HG03139 (cell line): Measurements from ENCODE around the gene SRPK1.

Experiments
- ATAC-seq: cut with Tn5 transposase; IDR thresholded peaks from one replicate; pipeline ENCODE4 v1.9.1; 2021; ENCODE audit not compliant: unreplicated experiment

The SRPK1 gene

GRCh38 chr6:35903679-35904078 lies 17.2 kb downstream of the SRPK1 start:
- ATAC-seq = no peak

GRCh38 chr6:35900448-35900847 lies 20.4 kb downstream of the SRPK1 start:
- ATAC-seq = no peak

- no peak for ATAC-seq
These were observed 22.9 kb downstream of the SRPK1 start for GRCh38 chr6:35898003-35898402.

GRCh38 chr6:35897486-35897885 lies 23.4 kb downstream of the SRPK1 start:
- ATAC-seq = no peak

GRCh38 chr6:35897036-35897435 lies 23.9 kb downstream of the SRPK1 start:
- ATAC-seq = no peak

- no peak for ATAC-seq
These were observed 24.7 kb downstream of the SRPK1 start for GRCh38 chr6:35896228-35896627.

- ATAC-seq = no peak
These were observed 25.3 kb downstream of the SRPK1 start for GRCh38 chr6:35895560-35895959.

GRCh38 chr6:35894776-35895175 lies 26.1 kb downstream of the SRPK1 start:
- no peak for ATAC-seq

GRCh38 chr6:35893246-35893645 lies 27.7 kb downstream of the SRPK1 start:
- no peak for ATAC-seq

- ATAC-seq = no peak
These were observed 28.4 kb downstream of the SRPK1 start for GRCh38 chr6:35892482-35892881.

- ATAC-seq = no peak
These were observed 41.7 kb downstream of the SRPK1 start for GRCh38 chr6:35879151-35879550.

GRCh38 chr6:35876902-35877301 lies 44.0 kb downstream of the SRPK1 start:
- no peak for ATAC-seq

- no peak for ATAC-seq
These were observed 46.2 kb downstream of the SRPK1 start for GRCh38 chr6:35874730-35875129.

GRCh38 chr6:35859367-35859766 lies 61.5 kb downstream of the SRPK1 start:
- ATAC-seq = no peak

GRCh38 chr6:35857853-35858252 lies 63.0 kb downstream of the SRPK1 start:
- ATAC-seq = no peak

- no peak for ATAC-seq
These were observed 64.6 kb downstream of the SRPK1 start for GRCh38 chr6:35856250-35856649.

GRCh38 chr6:35852994-35853393 lies 67.9 kb downstream of the SRPK1 start:
- no peak for ATAC-seq

- no peak for ATAC-seq
These were observed 70.7 kb downstream of the SRPK1 start for GRCh38 chr6:35850208-35850607.

GRCh38 chr6:35844290-35844689 lies 76.6 kb downstream of the SRPK1 start:
- no peak for ATAC-seq

GRCh38 chr6:35842381-35842780 lies 78.5 kb downstream of the SRPK1 start:
- no peak for ATAC-seq

GRCh38 chr6:35839019-35839418 lies 81.9 kb downstream of the SRPK1 start:
- no peak for ATAC-seq

- ATAC-seq = no peak
These were observed 87.4 kb downstream of the SRPK1 start for GRCh38 chr6:35833536-35833935.

- no peak for ATAC-seq
These were observed 89.5 kb downstream of the SRPK1 start for GRCh38 chr6:35831257-35832007.
